Measurements from ENCODE around the gene RAP1GAP2.

GRCh38 chr17:3009411-3009920 lies 213.2 kb downstream of the RAP1GAP2 start:
- TF ChIP-seq MXI1 (IDR thresholded peaks at IDR 0.05; ENCODE audit: low read depth, low read length) (no peak), CTCF (IDR thresholded peaks at IDR 0.05) (no peak), JUND (IDR thresholded peaks at IDR 0.05) (no peak), USF2 (IDR thresholded peaks at IDR 0.05; ENCODE audit: borderline replicate concordance, low read depth, low read length) (no peak), MAX (IDR thresholded peaks at IDR 0.05; ENCODE audit: low read depth) (no peak), TCF12 (IDR thresholded peaks at IDR 0.05) (no peak), POLR2AphosphoS5 (IDR thresholded peaks at IDR 0.05; ENCODE audit: low read depth, low read length) (no peak), NRF1 (IDR thresholded peaks at IDR 0.05; ENCODE audit: low read depth, low read length) (no peak), CHD2 (IDR thresholded peaks at IDR 0.05; ENCODE audit: low read length, partially characterized antibody) (no peak), GATA2 (CRISPR knock-in tag; IDR thresholded peaks at IDR 0.05) (no peak)

Measured in SK-N-SH (cell line).